ENCODE data around the gene POMGNT2. TPM values are rescaled to one million over a fixed set of nuclear protein-coding genes. Genes with fewer than 3 reads are reported as not detected.

The POMGNT2 gene
- total and polyA plus RNA-seq, 4 donors, result 5.8 to 6.6 (median 6.5) TPM

GRCh38 chr3:43031485-43031884 is 74.4 kb downstream of the POMGNT2 start (continued):
- no peak for TF ChIP-seq REST (IDR thresholded peaks at IDR 0.05)
- TF ChIP-seq EGR1 (IDR thresholded peaks at IDR 0.05; ENCODE audit: low read depth in 2 of 2), result no peak
- TF ChIP-seq TAF1 (conservative IDR thresholded peaks at IDR 0.05), result no peak
- TF ChIP-seq MAX (IDR thresholded peaks at IDR 0.05), result no peak

GRCh38 chr3:43030162-43030935 is 75.5 kb downstream of the POMGNT2 start:
- no peaks in the 10 kb centered on the region for H3K9me3 ChIP-seq (ENCODE audit: control insufficient read depth in 4 of 4, low read length in 3 of 4)
- H3K4me3 ChIP-seq (ENCODE audit: low read depth in 1 of 3, low read length in 3 of 3), result no peak overlapping the region
- no peak overlapping the region for H3K9ac ChIP-seq (ENCODE audit: low read depth in 1 of 2, low read length in 2 of 2)
- no peak overlapping the region for H3K27ac ChIP-seq (ENCODE audit: low read depth in 1 of 2, low read length in 2 of 2)
- WGBS, result 93% methylated on average over 15 of the region's 15 CpGs
- peaks cover 0 to 11% (median 2%) of the 10 kb centered on the region in 4 donors for H3K36me3 ChIP-seq (ENCODE audit: control insufficient read depth in 4 of 4, insufficient read depth in 3 of 4, low read depth in 1 of 4, low read length in 3 of 4)
- H3K4me1 ChIP-seq (ENCODE audit: control insufficient read depth in 4 of 4, insufficient read depth in 4 of 4, low read length in 3 of 4), result peaks cover 0 to 4% (median 0%) of the 10 kb centered on the region in 4 donors
- no peak for DNase-seq (ENCODE audit: low spot score)
- H3K27me3 ChIP-seq (ENCODE audit: control insufficient read depth in 4 of 4, insufficient read depth in 4 of 4, low read length in 3 of 4), result no peaks in the 10 kb centered on the region
- no peak for TF ChIP-seq FOXA1 (IDR thresholded peaks at IDR 0.05)
- TF ChIP-seq HNF4G (IDR thresholded peaks at IDR 0.05), result no peak
- TF ChIP-seq JUND (IDR thresholded peaks at IDR 0.05), result no peak

Other genes starting within 250 kb of the POMGNT2 start
- 100 to 1,000 TPM in 1 of 2 donors, 10 to 100 TPM in 1; 21.2 to 490 TPM for gene CYP8B1, start 230.2 kb downstream of the POMGNT2 start, total RNA-seq
- 100 to 1,000 TPM; 218 to 229 TPM for gene CYP8B1, start 230.2 kb downstream of the POMGNT2 start, polyA plus RNA-seq
- 1 to 10 TPM; 2.8 to 3.9 TPM for gene ZNF662, start 199.9 kb downstream of the POMGNT2 start, total RNA-seq
- gene ZNF662, start 199.9 kb downstream of the POMGNT2 start, polyA plus RNA-seq, result 1 to 10 TPM; 2.2 to 2.5 TPM
- 10 to 100 TPM in 1 of 2 donors, under 1 TPM in 1; 0.79 to 22.8 TPM for gene GASK1A, start 126.8 kb downstream of the POMGNT2 start, total RNA-seq
- 1 to 10 TPM; 4.1 to 5.1 TPM for gene GASK1A, start 126.8 kb downstream of the POMGNT2 start, polyA plus RNA-seq
- gene SNRK, start 180.5 kb upstream of the POMGNT2 start, total RNA-seq, result 10 to 100 TPM; 21.5 to 28.5 TPM
- 1 to 10 TPM; 5.8 to 7.7 TPM for gene SNRK, start 180.5 kb upstream of the POMGNT2 start, polyA plus RNA-seq

Measured in liver (tissue), 9 donors.